Frontal cortex (tissue), 4 donors: ENCODE results near the gene RGPD6. TPM values are rescaled to one million over a fixed set of nuclear protein-coding genes. Genes with fewer than 3 reads are reported as not detected.
"Not testable (repeated sequence)": the region's sequence is repeated elsewhere in the genome, so short reads cannot be mapped to it uniquely, and the experiment has no call there.

ENCODE experiments used
- DNase-seq, 2 donors: peaks; one replicate each; pipeline ENCODE4 v3.0.0; 2012; ENCODE audit warnings: low spot score in 2 of 2
- FAIRE-seq: peaks from 2 replicates; lab custom pipeline; 2012; peaks lifted over from hg19 to GRCh38; lab: Jason Lieb, UNC
- total RNA-seq: library from RNA; depleted of rRNA; stranded (reverse); fragments of >200 nt; gene quantifications from one replicate; pipeline ENCODE4 v1.2.3, GENCODE V29; 2014
- donor health status: control.
- donor health status: control.
- donor health status: control.

RGPD6 gene
- total RNA-seq = 125 TPM

- FAIRE-seq, DNase-seq: not testable (repeated sequence)
These were observed at the start of gene RGPD6 for GRCh38 chr2:110576763-110577416. RGPD6 (minus strand) TSS chr2:110577222; CDS start chr2:110577024, 198 bp downstream.

- not testable (repeated sequence) for DNase-seq, FAIRE-seq
These were observed 42.4 kb upstream of the RGPD6 start for GRCh38 chr2:110619326-110619939.

- DNase-seq, FAIRE-seq: not testable (repeated sequence)
These were observed 36.9 kb upstream of the RGPD6 start for GRCh38 chr2:110613927-110614326.

- not testable (repeated sequence) for DNase-seq, FAIRE-seq
These were observed 33.7 kb upstream of the RGPD6 start for GRCh38 chr2:110610613-110611250.

- not testable (repeated sequence) for DNase-seq, FAIRE-seq
These were observed 33.0 kb upstream of the RGPD6 start for GRCh38 chr2:110609843-110610612.

GRCh38 chr2:110608788-110609502, 31.9 kb upstream of the RGPD6 start:
- not testable (repeated sequence) for FAIRE-seq, DNase-seq

- not testable (repeated sequence) for FAIRE-seq, DNase-seq
These were observed 28.0 kb upstream of the RGPD6 start for GRCh38 chr2:110605057-110605456.

- not testable (repeated sequence) for DNase-seq, FAIRE-seq
These were observed 27.0 kb upstream of the RGPD6 start for GRCh38 chr2:110603917-110604591.

GRCh38 chr2:110602139-110602538, 25.1 kb upstream of the RGPD6 start:
- not testable (repeated sequence) for FAIRE-seq, DNase-seq

GRCh38 chr2:110591973-110592372, 15.0 kb upstream of the RGPD6 start:
- FAIRE-seq, DNase-seq: not testable (repeated sequence)

GRCh38 chr2:110589677-110590330, 12.8 kb upstream of the RGPD6 start:
- not testable (repeated sequence) for DNase-seq, FAIRE-seq

GRCh38 chr2:110588520-110588919, 11.5 kb upstream of the RGPD6 start:
- FAIRE-seq = not testable (repeated sequence)

GRCh38 chr2:110579216-110579965, 2.4 kb upstream of the RGPD6 start:
- FAIRE-seq, DNase-seq: not testable (repeated sequence)

More at GRCh38 chr2:110588520-110588919, 11.5 kb upstream of the RGPD6 start:
- DNase-seq = not testable (repeated sequence)

GRCh38 chr2:110578429-110578828, 1.4 kb upstream of the RGPD6 start:
- not testable (repeated sequence) for DNase-seq, FAIRE-seq

GRCh38 chr2:110499755-110500377, 77.2 kb downstream of the RGPD6 start:
- not testable (repeated sequence) for FAIRE-seq

GRCh38 chr2:110496027-110496426, 81.0 kb downstream of the RGPD6 start:
- not testable (repeated sequence) for FAIRE-seq, DNase-seq

More at GRCh38 chr2:110499755-110500377, 77.2 kb downstream of the RGPD6 start:
- not testable (repeated sequence) for DNase-seq

- not testable (repeated sequence) for FAIRE-seq, DNase-seq
These were observed 82.5 kb downstream of the RGPD6 start for GRCh38 chr2:110494488-110494887.
